Lower leg skin (tissue), 4 donors: ENCODE data around the gene HDAC4. TPM values are rescaled to one million over a fixed set of nuclear protein-coding genes. Genes with fewer than 3 reads are reported as not detected.

ENCODE experiments used
- DNase-seq, 2 donors: peaks; one replicate each; pipeline ENCODE4 v3.0.0-alpha.2; 2019; ENCODE audit warnings: low spot score in 2 of 2
- H3K4me3 ChIP-seq: fragments of 200-600 bp; sonication (generic); 2 replicates; pipeline ENCODE4 v1.5.1; 2017; ENCODE audit warnings: mild to moderate bottlenecking, low read depth; ENCODE audit not compliant: poor library complexity, severe bottlenecking
- POLR2A ChIP-seq, 2 donors: fragments of 450-650 bp; IDR thresholded peaks; one replicate each; pipeline ENCODE4 v1.6.1; 2016 to 2017; ENCODE audit warnings: antibody characterized with exemption in 2 of 2, mild to moderate bottlenecking in 1 of 2, moderate library complexity in 1 of 2
- WGBS, 2 donors: methylation state at CpG; one replicate each; pipeline ENCODE4 v1.1.5; 2018; 5-methylcytosine and 5-hydroxymethylcytosine counted together
- intact Hi-C: fragments of 100-400 bp; cut with DNase I; formaldehyde crosslinking; loops from one replicate; pipeline ENCODE4 v1.15.0; 2023; ENCODE audit warnings: low total_unique reads
- total RNA-seq, 4 donors: library from RNA; depleted of rRNA; stranded (reverse); fragments of >200 nt; gene quantifications; one replicate each; pipeline ENCODE4 v1.1.0, GENCODE V29; 2016
- TF ChIP-seq, protein P1 (sequence below), 3 donors: fragments of 450-650 bp; IDR thresholded peaks; one replicate each; pipeline ENCODE4 v1.5.1; 2016; ENCODE audit warnings: antibody characterized with exemption in 3 of 3, mild to moderate bottlenecking in 3 of 3, moderate library complexity in 2 of 3

HDAC4 gene
- total RNA-seq, 4 donors from 2014 or later: 27.4 to 85.5 (median 57.9) TPM

GRCh38 chr2:239312081-239312511 is 88.7 kb downstream of the HDAC4 start:
- no peak overlapping the region for H3K4me3 ChIP-seq
- intact Hi-C loops: no loop called here
- TF ChIP-seq POLR2A (IDR thresholded peaks at IDR 0.05): no peak
- TF ChIP-seq, protein P1, sequence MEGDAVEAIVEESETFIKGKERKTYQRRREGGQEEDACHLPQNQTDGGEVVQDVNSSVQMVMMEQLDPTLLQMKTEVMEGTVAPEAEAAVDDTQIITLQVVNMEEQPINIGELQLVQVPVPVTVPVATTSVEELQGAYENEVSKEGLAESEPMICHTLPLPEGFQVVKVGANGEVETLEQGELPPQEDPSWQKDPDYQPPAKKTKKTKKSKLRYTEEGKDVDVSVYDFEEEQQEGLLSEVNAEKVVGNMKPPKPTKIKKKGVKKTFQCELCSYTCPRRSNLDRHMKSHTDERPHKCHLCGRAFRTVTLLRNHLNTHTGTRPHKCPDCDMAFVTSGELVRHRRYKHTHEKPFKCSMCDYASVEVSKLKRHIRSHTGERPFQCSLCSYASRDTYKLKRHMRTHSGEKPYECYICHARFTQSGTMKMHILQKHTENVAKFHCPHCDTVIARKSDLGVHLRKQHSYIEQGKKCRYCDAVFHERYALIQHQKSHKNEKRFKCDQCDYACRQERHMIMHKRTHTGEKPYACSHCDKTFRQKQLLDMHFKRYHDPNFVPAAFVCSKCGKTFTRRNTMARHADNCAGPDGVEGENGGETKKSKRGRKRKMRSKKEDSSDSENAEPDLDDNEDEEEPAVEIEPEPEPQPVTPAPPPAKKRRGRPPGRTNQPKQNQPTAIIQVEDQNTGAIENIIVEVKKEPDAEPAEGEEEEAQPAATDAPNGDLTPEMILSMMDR (IDR thresholded peaks at IDR 0.05): no peak
- WGBS, 2 donors: 92 to 95% methylated on average over 10 of the region's 10 CpGs
- peak in 1 of 2 donors; percentile 80 for DNase-seq

- peak in 1 of 2 donors; percentile 85 for DNase-seq
- 77 to 80% methylated on average over 27 to 28 of the region's 28 CpGs for WGBS, 2 donors
- no peak overlapping the region for H3K4me3 ChIP-seq
- intact Hi-C loops: no loop called here
- no peak for TF ChIP-seq POLR2A (IDR thresholded peaks at IDR 0.05)
- TF ChIP-seq, protein P1 (IDR thresholded peaks at IDR 0.05): no peak
These were observed 89.4 kb downstream of the HDAC4 start for GRCh38 chr2:239311132-239312040.

DNA sequence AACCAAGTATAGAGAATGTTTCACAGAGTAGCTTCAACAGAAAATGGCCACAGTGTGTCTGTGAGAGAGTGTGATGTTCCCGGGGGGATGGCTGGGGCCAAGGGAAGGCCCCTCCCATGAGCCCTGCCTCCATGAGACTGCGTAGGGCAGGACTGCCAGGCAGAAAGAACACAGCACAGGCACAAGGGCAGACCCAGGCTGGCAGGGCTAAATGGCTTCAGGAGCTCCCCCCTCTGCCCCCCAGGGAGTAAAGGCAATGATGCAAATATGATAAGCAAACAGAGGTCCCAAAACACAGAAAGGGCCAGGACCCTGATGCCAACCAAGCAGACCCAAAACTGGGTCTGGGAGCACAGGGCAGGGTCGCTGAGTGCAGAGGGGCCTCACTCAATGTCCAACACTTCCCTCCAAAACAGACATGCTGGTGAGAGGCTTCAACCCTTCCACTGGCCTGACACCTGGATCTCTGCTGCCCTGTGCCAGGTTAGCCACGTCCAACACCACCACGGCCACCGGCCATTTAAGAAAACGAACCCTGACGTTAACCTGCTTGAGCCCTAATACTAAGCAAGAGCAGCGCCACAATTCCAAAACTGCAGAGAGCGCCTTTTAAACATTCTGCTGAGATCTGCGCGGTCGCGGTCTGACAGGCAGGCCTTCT is 90.3 kb downstream of the HDAC4 start:
- 92 to 94% methylated on average over 14 of the region's 14 CpGs for WGBS, 2 donors
- DNase-seq: peak in 1 of 2 donors; percentile 79
- TF ChIP-seq, protein P1 (IDR thresholded peaks at IDR 0.05): no peak
- TF ChIP-seq POLR2A (IDR thresholded peaks at IDR 0.05): no peak
- no peak overlapping the region for H3K4me3 ChIP-seq
- intact Hi-C loops: no loop called here

DNA sequence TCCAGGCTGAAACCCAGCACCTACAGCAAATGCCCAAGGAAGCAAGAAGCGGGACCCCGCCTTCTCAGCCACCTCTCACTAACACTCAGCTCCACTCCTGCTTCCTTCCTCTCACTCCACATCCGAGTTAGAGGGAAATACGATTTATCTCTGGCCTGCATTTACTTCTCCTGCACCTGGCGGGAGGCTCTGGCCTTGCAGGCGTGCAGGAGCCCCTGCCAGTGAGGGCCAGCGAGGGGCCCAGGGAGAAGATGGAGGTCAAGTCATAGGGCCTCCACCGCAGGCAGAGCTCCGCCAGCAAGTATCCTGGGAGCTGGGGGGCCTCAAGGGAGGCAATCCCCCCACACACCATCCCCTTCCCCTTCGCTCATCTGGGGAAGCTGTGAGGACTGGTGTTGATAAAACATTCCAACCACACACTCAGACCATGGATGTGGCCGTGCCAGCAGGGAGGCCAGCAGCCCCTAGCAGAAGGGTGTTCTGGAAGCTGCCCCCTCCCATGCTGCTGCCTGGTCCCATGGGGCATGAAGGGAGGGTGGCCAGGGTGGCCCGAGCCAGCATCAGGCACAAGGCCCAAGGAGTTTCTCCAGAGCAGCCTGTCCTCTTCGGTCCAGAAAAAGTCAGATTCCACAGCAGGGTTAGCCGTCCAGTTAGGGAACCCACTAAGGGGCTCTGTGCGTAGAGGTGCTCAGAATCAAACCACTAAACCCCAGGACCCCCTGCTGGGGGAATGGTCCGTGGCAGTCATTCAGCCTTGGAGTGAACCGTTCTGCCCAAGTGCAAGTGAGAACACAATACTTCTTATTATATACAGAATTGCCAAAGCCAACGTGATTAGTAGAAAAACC is 91.2 kb downstream of the HDAC4 start:
- 55 to 74% methylated on average over 17 to 18 of the region's 18 CpGs for WGBS, 2 donors
- intact Hi-C loops: no loop called here
- DNase-seq: peak in 1 of 2 donors; percentile 81
- no peak overlapping the region for H3K4me3 ChIP-seq
- TF ChIP-seq, protein P1 (IDR thresholded peaks at IDR 0.05): no peak
- no peak for TF ChIP-seq POLR2A (IDR thresholded peaks at IDR 0.05)

DNA sequence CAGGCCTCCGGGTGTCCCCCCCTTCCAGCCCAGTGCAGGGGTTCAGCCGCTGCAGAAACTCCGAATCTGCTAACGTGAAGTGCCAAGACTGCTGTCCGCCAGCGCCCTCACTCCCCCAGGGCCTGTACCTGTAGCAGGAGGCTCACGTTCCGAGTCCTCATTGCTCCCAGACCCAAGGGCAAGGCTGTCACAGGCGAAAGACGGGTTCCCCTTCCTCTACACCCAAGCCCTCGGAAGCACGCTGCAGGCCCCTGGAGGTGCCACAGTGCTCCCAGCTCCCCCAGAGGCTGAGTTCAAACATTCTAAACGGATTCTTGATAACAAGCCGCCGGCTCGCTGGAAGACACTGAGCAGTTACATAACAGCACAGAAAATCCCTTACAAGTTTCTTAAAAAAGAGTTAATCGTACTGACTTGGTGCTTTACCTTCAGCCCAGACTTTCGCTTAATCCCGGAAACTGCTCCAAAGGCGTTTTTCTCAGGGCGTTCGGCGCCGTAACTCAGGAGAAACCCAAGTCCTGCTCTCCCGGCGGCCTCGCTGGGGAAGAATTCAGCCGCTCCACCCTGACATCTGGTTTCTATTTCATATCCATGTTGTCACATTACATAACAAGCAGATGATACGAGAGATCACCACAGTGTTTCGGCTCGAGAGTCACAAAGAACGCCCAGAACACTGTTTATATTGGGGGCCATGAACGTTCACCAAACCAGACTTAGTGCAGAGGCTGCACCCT is 92.0 kb downstream of the HDAC4 start:
- intact Hi-C loops: no loop called here
- no peak overlapping the region for H3K4me3 ChIP-seq
- DNase-seq: peak; percentile 55 to 92
- 17 to 26% methylated on average over 33 of the region's 33 CpGs for WGBS, 2 donors
- TF ChIP-seq, protein P1 (IDR thresholded peaks at IDR 0.05): no peak
- TF ChIP-seq POLR2A (IDR thresholded peaks at IDR 0.05): no peak
